ENCODE results near the gene KIF23.

Gene KIF23

GRCh38 chr15:69403594-69403993, 10.6 kb upstream of the KIF23 start:
- no peak for TF ChIP-seq CTCF (IDR thresholded peaks at IDR 0.05; ENCODE audit: control insufficient read depth, insufficient read depth, low read depth, low read length, missing control alignments)
- peak; percentile 76 for DNase-seq (ENCODE audit: low read depth)
- H3K4me3 ChIP-seq (ENCODE audit: control insufficient read depth, low read depth, low read length), result no peak overlapping the region

DNA sequence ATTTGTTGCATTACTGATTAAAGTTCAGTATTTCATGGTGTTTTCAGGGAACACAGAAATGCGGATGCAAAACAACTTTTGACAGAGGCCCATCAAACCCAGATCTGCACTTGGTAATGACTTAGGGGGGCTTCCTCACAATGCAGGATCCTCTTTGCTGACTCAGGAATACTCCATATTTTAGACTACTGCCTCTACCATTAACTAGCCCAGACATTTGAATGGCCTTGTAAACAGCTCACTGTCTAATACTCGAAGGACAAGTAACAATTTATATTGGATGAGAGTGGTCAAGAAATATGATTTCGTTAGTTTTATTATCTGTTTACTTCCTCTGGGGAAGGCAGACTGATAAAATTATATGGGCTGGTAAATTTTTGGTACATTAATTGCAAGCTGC, 9.0 kb upstream of the KIF23 start:
- H3K4me3 ChIP-seq (ENCODE audit: control insufficient read depth, low read depth, low read length), result no peak overlapping the region
- no peak for TF ChIP-seq CTCF (IDR thresholded peaks at IDR 0.05; ENCODE audit: control insufficient read depth, insufficient read depth, low read depth, low read length, missing control alignments)
- DNase-seq (ENCODE audit: low read depth), result no peak

DNA sequence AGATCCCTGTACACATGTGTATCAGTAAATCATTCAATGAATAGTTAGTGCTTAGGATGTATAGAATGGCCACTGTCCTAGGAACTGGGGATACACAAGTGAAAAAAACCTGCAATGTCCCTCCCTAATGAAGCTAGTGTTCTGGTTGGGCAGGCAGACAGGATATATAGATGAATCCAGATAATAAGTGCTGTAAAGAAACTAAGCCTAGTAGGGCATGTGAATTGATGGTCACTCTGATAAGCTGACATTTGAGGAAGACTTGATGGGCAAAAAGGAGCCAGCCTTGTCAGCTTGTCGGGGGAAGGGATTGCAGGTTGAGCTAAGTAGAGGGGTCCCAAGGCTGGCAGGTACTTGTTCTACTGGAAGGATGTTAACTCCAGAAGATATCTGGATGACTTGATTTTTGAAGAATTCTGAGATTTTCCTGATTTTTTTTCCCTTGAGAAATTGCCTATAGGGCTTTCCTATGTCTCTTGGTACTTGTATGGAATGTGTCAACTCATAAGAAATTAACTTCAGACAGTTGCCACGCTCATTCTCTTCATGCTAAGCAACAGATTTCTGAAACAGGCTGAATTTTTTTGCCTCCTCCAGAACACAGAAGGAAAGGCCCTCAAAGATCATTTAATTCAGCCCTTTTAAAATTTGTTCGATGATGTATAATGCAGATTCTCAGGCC, 6.3 kb upstream of the KIF23 start:
- H3K4me3 ChIP-seq (ENCODE audit: control insufficient read depth, low read depth, low read length), result no peak overlapping the region
- TF ChIP-seq CTCF (IDR thresholded peaks at IDR 0.05; ENCODE audit: control insufficient read depth, insufficient read depth, low read depth, low read length, missing control alignments), result no peak
- no peak for DNase-seq (ENCODE audit: low read depth)

DNA sequence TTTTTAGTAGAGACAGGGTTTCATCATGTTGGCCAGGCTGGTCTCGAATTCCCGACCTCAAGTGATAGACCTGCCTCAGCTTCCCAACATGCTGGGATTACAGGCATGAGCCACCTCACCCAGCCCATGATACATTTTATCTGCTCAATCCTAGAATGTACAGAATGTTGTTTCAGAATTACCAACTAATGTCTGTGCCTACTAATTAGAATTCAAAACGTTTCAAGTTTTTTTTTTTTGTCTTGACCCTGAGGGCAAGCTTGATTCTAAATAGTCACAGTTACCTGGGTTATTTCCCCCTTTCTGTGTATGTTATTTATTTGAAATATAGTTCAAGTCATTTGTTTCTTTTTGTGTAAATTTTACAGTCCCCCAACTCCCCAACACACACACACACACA, 5.3 kb upstream of the KIF23 start:
- no peak for DNase-seq (ENCODE audit: low read depth)
- no peak for TF ChIP-seq CTCF (IDR thresholded peaks at IDR 0.05; ENCODE audit: control insufficient read depth, insufficient read depth, low read depth, low read length, missing control alignments)
- H3K4me3 ChIP-seq (ENCODE audit: control insufficient read depth, low read depth, low read length), result no peak overlapping the region

DNA sequence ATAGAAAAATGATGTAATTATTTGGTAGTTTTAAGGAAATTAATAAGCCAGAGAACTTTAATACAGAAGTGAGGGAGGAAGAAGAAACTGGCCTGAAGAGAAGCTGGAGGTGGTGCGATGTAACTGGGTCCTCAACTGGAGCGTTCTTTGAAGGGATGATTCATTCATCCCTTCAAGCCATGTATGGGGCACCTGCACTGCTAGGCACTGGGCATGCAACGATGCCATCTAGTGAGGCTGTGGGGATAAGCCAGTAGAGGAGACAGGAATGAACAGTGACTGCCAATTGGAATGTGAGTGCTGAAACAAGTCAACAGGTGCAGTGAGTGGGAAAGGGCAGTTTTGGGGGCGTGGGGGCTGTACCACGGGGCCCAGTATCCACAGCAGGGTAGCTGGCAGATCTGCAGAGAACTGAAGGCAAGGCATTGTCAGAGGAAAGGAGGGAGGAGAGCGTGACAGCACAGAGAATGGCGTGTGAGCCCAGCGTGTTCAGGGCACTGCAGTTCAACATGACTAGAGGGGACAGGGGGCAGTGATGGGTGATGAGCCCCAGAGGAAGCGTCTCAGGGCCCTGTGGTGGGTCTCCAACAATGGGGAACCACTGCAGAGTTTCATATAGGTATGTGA, 3.8 kb upstream of the KIF23 start:
- DNase-seq (ENCODE audit: low read depth), result no peak
- peak; percentile 48 for TF ChIP-seq CTCF (IDR thresholded peaks at IDR 0.05; ENCODE audit: control insufficient read depth, insufficient read depth, low read depth, low read length, missing control alignments)
- no peak overlapping the region for H3K4me3 ChIP-seq (ENCODE audit: control insufficient read depth, low read depth, low read length)

DNA sequence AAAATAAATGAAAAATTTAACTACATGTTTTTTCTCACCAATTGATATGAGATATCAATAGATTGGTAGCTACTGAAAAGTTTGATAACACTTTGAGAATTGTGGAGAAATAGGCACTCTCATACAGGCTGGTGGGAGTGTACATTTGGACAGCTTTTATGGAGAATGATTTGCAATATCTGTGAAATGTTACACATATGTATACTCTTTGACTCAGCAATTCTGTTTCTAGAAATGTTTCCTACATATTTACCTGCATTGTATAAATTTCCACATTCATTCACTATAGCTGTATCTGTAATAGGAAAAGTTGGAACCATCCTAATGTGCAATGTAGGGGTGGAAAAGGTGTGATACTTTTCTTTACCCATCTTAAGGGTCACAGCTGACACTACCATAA, 1.9 kb upstream of the KIF23 start:
- TF ChIP-seq CTCF (IDR thresholded peaks at IDR 0.05; ENCODE audit: control insufficient read depth, insufficient read depth, low read depth, low read length, missing control alignments), result no peak
- no peak for DNase-seq (ENCODE audit: low read depth)
- H3K4me3 ChIP-seq (ENCODE audit: control insufficient read depth, low read depth, low read length), result no peak overlapping the region

Data from AG09309 (cell line).